NOMO-1 treated with dmso at 0.1 percent for 144 hours (cell line): Measurements from ENCODE around the gene ENTPD1.
"Not testable (repeated sequence)": the region's sequence is repeated elsewhere in the genome, so short reads cannot be mapped to it uniquely, and the experiment has no call there.

Experiments
- DNase-seq: peaks from one replicate; lab custom pipeline; 2025; ENCODE audit not compliant: unreplicated experiment; lab: John Stamatoyannopoulos, UW

ENTPD1 gene

DNA sequence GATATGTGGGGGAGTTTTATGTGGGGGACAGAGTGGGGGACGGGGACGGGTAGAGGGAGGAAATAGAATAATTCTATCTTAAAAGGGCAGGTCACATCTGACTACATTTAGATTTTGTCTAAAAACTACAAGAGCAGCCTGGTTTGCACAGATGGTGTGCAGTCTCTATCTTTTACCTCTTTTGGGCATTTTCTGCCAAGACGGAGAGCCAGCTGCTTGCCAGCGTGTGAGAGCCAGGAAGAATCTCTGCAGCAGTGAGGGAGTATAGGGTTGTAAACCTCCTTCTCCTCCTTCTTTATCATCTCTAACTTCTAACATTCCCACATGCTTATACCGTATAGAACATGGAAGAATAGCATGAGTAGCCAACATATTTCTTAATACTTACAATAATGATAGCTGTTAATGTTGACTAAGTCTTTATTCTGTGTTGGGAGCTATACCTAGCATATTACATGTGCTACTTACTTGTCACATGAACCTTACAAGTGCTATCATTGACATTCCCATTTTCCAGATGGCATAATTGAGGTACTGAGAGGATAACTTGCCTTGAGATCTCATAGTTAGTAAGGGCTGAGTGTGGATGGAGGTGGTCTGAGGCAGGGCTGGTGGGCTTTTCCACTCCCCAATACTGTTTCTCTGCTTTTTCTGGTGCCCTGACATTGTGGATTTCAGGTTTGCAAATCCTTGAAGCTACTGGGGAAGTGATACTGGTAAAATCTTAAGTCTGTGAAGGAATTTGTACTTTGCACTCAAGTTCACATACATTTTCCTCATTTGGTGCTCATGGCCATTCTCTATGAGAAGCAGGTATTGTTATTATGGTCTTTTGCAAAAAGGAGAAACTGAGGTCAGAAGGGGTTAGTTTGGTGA lies 1.1 kb downstream of the ENTPD1 start:
- peak; percentile 27 for DNase-seq

DNA sequence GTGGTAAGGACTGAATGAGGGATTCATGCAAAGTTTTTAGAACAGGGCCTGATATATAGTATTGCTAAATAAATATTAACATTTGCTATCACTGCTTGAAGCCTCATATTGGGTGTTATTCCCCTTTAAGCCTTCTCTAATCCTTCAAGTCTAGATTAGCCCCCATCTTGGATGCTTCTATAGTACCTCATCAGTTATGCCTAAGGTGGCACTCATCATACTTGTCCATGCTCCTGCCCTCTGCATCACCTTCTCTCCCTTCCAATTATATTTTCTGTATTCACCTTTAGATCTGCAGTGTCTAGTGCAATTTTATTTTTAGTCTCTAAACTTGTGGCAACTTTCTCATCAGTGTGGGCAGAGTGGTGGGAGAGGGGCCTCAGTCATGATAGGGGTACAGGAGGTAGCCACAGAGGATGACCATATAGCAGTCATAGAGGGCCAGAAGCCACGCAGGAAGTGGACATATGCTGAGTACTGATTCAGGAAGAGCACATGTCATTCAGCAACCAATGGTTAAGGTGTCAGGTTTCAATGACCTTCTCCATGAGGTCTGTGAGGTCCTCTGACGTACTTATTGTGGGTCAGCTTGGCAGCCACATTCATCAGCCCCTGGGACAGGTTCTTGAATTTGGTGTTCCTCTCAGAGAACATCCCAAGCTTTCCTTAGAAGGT lies 2.5 kb downstream of the ENTPD1 start:
- DNase-seq: no peak

DNA sequence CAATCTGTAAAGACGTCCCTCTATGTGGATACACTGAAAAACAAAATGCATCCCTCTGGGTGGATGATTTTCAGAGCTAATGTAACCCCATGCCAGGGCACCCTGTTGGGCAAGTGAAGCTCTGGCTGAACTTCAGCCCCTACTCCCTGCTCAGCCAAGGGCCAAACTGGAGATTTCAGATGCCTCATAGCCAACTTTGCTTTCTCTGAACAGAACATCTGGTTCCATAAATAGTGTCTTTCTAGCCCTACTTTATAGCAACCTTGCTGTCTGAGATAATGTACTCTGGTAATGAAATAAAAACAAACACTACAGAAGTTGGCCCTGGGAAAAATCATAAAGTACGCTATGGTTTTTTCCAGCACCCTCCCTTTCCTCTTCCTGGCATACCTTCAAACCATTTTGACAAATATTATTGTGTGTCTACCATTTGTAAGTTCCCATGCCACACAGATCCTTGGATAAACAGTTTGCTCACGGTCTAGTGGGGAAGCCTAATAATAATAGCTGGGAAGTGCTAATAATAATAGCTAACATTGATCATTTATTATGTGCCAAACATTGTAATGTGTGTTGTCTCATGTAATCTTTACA lies 3.4 kb downstream of the ENTPD1 start:
- DNase-seq: no peak

DNA sequence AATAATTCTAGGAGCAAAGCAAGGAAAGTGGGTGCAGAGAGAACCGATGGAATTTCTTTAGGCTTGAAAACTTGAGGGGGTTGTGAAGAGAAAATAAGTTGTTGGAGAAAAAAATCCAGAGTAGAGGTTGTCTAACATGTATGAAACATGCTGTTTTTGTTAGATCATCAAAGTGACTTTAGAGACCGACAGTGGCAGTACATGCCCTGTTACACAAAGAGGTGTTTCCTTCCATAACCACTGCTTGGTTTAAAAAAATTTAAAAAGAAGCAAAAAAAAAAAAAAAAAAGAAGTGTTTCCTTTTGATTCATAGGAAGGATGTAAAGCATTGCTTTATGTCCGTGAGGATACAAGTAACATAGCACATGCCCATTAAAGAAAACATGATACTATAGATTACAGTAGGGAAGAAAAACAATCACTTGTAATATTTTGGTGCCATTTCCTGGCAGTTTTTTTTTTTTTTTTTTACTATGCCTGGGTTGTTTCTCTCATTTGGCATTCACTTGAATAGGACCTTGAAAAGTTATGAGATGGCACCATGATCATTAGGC lies 6.1 kb downstream of the ENTPD1 start:
- no peak for DNase-seq

DNA sequence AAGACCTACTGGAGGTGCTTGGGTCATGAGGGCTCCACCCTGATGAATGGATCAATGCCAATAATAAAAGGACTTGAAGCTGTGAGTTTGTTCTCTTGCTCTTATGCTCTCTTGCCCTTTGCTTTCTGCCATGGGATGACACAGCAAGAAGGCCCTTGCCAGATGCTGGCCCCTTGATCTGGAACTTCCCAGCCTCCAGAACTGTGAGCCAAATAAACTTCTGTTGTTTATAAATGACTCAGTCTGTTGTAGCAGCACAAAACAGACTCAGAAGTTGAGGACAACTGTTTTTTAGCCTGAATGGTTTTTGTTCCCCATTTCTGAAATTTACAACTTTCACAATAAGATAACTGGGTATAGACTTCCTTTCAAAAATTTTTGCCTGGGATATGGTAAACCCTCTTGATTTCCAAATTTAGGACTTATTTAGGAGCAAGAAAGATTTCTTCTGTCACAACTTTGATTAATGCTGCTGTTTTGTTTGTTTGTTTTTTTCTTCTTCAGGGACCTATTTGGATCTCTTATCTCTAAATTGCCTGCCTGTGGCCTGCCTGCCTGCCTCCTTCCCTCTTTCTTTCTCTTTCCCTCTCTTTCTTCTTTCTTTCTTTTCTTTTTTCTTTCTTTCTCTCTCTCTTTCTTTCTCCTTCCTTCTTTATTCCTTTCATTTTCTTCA lies 12.1 kb downstream of the ENTPD1 start:
- peak; percentile 24 for DNase-seq

DNA sequence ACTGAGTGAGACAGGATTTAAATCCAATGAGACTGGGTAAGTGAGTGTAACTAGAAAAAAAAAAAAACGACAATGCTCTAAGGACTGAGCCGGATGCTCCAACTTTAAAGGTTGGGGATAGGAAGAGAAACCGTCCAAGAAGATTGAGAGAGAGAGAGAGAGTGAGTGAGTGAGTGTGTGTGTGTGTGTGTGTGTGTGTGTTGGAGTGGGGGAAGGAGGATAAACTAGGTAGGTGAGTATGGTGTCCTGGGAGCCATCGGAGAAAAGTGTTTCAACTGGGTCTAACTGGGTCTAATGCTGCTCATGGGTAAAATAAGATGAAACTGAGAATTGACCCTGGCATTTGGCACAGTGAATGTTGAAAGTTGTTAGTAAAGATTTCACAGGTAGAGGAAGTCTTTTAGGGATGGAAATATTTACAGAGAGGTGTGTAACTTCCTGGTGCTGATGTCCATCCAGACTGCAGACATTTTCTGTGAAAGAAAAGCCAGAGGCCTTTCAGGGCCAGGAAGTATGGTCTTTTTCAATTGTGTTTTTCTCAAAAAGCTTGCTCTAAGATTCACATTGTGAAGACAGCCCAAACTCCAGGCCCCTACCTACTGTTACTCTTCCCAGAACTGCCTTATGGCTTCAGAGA lies 14.2 kb downstream of the ENTPD1 start:
- no peak for DNase-seq

DNA sequence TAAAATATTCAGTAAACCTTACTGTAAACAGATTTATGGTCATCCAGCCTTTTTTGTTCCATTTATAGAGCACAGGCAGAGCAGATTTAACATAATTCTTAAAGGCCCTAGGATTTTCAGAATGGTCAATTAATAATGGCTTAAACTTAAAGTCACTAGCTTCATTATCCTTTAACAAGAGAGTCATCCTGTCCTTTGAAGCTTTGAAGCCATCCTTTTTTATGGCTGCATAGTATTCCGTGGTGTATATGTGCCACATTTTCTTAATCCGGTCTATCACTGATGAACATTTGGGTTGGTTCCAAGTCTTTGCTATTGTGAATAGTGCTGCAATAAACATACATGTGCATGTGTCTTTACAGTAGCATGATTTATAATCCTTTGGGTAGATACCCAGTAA lies 17.5 kb downstream of the ENTPD1 start:
- DNase-seq: not testable (repeated sequence)

DNA sequence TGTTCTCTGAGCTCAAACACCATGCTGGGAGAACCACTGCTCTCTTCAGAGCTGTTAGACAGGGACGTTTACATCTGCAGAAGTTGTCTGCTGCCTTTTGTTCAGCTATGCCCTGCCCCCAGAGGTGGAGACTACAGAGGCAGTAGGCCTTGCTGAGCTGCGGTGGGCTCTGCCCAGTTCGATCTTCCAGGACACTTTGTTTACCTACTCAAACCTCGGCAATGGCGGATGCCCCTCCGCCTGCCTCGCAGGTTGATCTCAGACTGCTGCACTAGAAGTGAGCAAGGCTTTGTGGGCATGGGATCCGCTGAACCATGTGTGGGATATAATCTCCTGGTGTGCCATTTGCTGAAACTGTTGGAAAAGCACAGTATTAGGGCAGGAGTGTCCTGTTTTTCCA lies 21.7 kb downstream of the ENTPD1 start:
- DNase-seq: not testable (repeated sequence)

DNA sequence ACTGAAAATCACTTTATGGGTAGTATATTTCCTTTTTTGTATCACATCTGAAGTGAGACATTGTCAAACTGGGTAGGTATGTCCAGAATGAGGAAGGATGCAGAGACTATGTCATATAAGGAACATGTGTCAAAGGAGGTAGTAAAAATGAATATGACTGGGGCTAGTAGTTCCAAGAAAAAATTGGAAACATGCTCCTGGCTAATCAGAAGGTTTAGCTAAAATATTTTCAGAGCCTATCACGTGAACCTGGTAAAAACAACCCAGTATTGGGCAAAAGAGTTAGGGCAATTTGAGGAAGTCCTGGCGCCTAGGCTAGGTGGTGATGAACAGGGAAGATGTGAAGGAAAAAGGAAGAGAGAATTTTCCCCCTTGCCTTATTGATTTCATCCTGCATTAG lies 26.4 kb downstream of the ENTPD1 start:
- DNase-seq: peak; percentile 26

DNA sequence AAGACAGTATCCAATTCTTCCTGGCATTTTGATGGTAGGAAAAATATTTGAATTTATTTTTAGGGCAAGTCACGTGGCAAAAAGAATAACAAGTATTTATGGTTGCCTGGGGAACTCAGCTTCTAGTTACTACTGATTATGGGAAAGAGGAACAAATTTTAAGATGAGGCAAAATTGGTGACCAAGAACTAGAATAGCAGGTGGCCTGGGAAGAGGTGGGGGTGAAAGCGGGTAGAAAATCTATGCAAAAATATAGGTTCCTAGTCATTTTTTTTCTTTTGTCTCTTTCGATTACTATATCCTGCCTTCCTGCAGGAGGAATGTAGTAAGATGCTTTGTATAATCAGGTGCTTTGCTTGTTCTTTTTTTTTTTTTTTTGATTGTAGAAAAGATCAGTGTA lies 27.8 kb downstream of the ENTPD1 start:
- DNase-seq: no peak

DNA sequence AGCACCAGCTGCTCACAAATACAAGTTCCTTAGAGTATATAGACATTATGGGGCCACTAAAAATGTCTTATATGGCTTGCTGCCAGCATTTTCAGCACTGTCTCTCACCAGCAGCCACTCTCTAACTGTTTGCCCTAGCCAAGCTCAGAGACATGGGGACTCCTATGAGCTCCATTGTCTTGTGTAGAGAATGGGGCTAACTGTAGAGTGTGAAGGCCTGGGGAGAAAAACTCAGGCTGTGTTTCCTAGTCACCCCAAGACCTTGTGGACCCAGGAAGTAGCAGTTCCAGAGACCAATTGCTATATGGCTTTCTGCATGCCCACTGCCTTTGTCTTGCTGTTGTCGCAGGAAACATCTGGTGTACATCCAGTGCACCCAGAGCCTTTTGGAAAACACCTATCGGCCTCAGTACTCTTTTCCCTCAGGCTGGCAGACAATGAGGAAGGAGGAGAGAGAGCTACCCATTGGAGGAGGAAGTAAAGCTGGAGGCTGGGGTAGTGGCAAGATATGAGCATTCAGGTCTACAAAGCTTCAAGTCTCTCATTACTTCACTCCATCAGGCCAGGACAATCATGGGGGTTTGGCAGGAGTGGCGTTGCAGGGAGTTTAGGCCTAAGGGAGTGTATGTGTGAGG lies 28.4 kb downstream of the ENTPD1 start:
- DNase-seq: no peak

DNA sequence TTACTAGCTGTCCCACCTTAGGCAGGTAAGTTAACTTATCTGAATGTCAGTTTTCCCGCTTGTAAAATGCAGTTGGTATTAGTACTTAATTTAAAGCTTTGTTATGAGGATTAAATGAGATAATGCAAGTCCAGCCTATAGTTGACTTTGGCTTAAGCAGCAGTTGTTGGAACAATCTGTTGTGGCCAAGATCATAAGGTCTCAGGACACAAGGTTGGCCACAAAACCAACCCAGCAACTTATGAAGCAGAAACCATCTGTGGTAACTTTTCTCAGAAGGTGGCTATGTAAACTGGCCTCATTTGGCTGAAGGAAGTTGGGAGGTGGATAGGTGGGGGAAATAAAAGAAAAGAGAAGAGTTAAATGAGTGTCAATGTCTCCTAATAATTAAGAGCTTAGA lies 29.4 kb downstream of the ENTPD1 start:
- DNase-seq: no peak

DNA sequence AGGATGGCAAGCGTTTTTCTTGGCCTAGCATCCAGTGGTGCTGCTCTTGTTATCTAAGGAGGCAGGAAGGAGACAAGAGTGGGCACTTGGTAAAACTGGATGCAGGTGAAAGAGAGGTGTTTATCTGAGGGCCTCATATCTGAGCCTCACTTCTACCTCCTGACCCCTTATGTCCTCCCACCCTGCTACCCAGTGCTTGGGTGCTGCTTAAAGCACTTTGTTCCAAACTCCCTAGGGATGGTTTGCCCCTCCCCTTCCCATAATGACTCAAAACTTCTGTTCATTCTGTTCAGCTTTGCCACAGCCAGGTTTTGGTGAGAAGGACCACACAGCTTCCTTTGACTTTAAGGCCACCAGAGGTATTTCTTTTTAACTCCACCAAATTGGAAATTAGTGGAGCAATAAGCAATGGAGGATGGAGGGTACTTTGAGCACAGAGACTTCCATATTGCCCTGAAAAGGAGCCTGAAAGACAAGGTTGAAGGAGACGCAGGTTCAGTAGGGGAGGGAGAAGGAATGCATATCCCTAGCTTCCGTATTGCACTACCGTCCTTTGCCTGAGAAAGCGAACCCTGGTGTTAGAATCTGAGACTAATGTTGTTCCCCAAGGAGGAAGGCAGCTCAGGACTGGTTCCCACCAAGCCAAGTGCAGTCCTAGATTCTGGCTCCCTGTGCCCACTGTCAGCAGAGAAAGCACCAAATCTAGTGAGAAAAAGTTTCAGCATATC lies 30.1 kb downstream of the ENTPD1 start:
- no peak for DNase-seq

DNA sequence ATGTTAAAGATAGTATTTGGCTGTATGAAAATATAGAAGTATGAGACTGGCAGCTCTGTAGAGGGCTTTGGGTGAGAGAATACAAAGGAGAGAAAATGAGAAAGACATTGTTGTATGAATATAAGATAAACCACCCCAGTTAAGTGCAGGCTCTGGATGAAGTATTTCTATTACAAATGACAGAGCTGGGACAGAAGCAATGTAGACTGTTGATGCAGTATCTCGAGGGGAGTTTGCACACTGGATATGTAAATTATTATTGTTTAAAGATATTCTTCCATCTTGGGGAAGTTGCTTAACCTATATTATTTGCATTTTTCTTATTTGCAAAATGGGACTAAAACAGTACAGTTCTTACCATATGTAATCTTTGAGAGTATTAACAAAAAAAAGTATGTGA lies 31.5 kb downstream of the ENTPD1 start:
- DNase-seq: no peak

DNA sequence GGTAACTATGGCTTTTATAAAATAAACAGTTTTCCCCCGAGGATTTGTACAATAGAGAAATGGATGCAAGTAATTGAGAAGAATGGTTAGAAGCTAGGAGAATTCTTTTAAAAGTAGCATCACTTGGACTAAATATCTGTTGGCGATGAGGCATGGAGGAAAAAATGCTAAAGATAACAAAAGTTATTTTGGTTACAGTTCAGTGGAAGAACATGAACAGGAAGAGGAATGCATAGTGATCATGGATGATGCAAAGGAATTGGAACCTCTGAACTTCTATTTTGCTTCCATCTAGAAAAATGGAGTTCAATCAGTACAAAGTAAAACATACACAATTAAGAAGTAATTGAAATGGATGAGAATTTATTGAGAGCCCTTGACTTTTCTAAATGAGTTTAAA lies 32.9 kb downstream of the ENTPD1 start:
- no peak for DNase-seq

DNA sequence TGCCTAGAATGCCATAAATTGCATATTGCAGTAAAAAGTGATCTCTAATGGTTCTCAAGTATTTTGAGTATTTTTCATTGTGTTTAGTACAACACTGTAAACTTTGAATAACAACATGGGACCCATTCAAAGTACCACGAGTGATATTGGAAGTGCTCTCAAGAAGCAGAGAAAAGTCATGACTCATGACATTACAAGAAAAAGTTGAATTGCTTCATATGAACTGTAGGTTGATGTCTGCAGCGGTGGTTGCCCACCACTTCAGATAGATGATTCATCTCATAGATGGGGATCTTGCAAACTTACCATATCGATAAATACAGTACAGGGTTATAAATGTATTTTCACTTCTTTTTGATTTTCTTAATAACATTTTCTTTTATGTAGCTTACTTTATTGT lies 33.9 kb downstream of the ENTPD1 start:
- DNase-seq: no peak

DNA sequence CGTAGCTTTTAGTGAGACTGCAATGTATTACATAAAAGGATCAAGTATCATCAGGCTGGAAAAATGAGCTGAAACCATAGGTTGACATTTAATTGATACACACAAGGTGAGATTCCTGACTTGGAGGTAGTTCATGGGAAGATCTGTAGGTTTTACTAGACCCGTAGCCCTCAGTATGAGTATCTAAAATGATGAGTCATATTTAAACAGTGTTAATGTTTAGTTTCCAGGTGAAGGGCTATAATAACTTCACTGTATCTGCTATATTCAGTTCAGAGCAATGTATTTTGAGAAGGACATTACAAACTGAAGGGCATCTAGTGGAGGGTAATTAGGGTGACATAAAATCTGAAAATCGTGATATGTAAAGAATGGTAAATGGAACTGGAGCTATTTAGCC lies 35.0 kb downstream of the ENTPD1 start:
- DNase-seq: no peak

DNA sequence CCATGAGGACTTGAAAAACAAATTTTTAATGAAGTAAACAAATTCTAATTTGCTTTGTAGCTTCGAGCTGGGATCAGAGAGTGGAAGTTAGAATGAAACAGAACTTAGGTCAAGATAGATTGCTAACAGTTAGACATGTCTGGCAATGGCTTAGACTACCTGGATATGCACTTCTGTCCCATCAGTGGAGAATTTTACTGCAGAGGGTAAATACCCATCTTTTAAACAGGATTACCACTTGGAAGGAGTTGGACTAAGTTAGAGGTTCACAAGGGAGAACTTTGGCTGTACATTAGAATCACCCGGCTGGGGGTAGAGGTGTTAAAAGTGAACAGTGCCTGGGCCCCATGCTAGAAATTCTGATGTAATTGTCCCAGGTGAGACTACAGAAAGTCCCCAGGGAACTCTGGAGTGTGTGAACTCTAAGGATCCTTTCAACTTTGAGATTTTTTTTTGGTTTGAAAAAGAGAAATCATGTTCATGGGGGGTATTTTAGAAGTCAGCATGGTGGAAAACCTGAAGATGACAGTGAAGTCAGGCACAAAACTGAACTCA lies 35.5 kb downstream of the ENTPD1 start:
- DNase-seq: no peak

DNA sequence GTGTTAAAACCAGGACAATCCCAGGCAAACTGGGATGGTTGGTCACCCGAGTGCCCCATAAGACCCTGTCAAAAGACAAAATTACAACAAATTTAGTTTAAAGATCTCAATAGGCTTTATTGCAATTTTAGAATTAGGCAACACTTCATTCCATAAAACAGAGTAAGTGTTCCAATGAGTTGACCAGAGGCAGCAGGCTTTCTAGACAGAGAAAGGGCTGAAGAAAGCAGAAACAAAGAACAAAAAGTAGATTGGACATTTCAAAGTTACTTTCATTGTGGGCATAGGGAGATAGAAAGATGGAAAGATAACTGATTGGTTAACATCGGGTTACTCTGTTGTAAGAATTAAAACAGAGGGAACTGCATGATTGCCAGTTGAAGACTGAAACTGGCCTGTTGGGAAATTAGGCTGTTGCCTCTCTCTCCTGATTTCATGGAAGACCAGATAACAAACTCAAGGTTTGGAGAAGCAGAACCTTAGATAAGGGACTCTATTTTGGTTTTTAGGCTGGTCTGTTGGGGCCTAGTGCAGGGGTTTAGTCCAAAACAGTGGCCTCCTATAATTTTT lies 36.3 kb downstream of the ENTPD1 start:
- no peak for DNase-seq
